ACC112 (cell line): Measurements from ENCODE around the gene INPP1.

Experiments
- H2AFZ ChIP-seq: fragments of 200-600 bp; sonication (generic); one replicate; pipeline ENCODE4 v1.6.0; 2017; ENCODE audit warnings: antibody characterized with exemption, low read length; ENCODE audit not compliant: unreplicated experiment
- H3K27ac ChIP-seq: fragments of 200-600 bp; sonication (generic); 2 replicates; pipeline ENCODE4 v1.5.1; 2014; ENCODE audit warnings: low read depth, mild to moderate bottlenecking, antibody characterized with exemption, low read length, moderate library complexity
- H3K27me3 ChIP-seq: fragments of 200-600 bp; sonication (generic); 2 replicates; pipeline ENCODE4 v1.6.1; 2014; ENCODE audit warnings: mild to moderate bottlenecking, antibody characterized with exemption, low read length, moderate library complexity, mixed read lengths; ENCODE audit not compliant: insufficient read depth
- H3K36me3 ChIP-seq: fragments of 200-600 bp; sonication (generic); 2 replicates; pipeline ENCODE4 v1.6.1; 2016; ENCODE audit warnings: mild to moderate bottlenecking, antibody characterized with exemption, low read length, moderate library complexity, mixed read lengths; ENCODE audit not compliant: insufficient read depth
- H3K4me1 ChIP-seq: fragments of 200-600 bp; sonication (generic); one replicate; pipeline ENCODE4 v1.6.1; 2016; ENCODE audit warnings: low read length, mixed read lengths; ENCODE audit not compliant: insufficient read depth, unreplicated experiment, control insufficient read depth
- H3K4me3 ChIP-seq: fragments of 200-600 bp; sonication (generic); 2 replicates; pipeline ENCODE4 v1.5.1; 2014; ENCODE audit warnings: mild to moderate bottlenecking, low read depth, low read length
- H3K79me2 ChIP-seq: fragments of 200-600 bp; sonication (generic); one replicate; pipeline ENCODE4 v1.6.0; 2016; ENCODE audit warnings: low read length; ENCODE audit not compliant: control insufficient read depth, unreplicated experiment, insufficient read depth

Gene INPP1

GRCh38 chr2:190318514-190318913 is 24.9 kb upstream of the INPP1 start:
- Histone ChIP-seq H3K79me2 (peaks cover 11% of the 10 kb centered on the region), H3K27me3 (no peaks in the 10 kb centered on the region), H3K4me3 (peak overlapping the region; percentile 97), H3K4me1 (peaks cover 12% of the 10 kb centered on the region), H2AFZ (peak overlapping the region; percentile 96), H3K36me3 (no peaks in the 10 kb centered on the region), H3K27ac (no peak overlapping the region)

GRCh38 chr2:190318931-190319554 is 24.3 kb upstream of the INPP1 start:
- peaks cover 11% of the 10 kb centered on the region for H3K79me2 ChIP-seq
- peak overlapping the region; percentile 96 for H2AFZ ChIP-seq

GRCh38 chr2:190319555-190320498 is 23.6 kb upstream of the INPP1 start, which contains the start of gene HIBCH:
Gene HIBCH (minus strand): TSS chr2:190319826. CDS start chr2:190319750, 76 bp downstream.
- Histone ChIP-seq H3K4me3 (peak within 1 kb of the TSS; percentile 97), H2AFZ (peak within 1 kb of the TSS; percentile 96), H3K27me3 (no peaks in the 10 kb centered on the region), H3K79me2 (peaks cover 11% of the 10 kb centered on the region), H3K36me3 (no peaks in the 10 kb centered on the region), H3K27ac (peak within 1 kb of the TSS; percentile 47), H3K4me1 (peaks cover 12% of the 10 kb centered on the region)

More at GRCh38 chr2:190318931-190319554, 24.3 kb upstream of the INPP1 start:
- Histone ChIP-seq H3K27me3 (no peaks in the 10 kb centered on the region), H3K4me1 (peaks cover 12% of the 10 kb centered on the region), H3K27ac (no peak overlapping the region), H3K36me3 (no peaks in the 10 kb centered on the region), H3K4me3 (peak overlapping the region; percentile 97)

GRCh38 chr2:190320696-190321095 is 22.7 kb upstream of the INPP1 start:
- Histone ChIP-seq H3K79me2 (peaks cover 11% of the 10 kb centered on the region), H3K4me1 (peaks cover 7% of the 10 kb centered on the region), H3K36me3 (no peaks in the 10 kb centered on the region), H3K27ac (no peak overlapping the region), H3K4me3 (no peak overlapping the region), H3K27me3 (no peaks in the 10 kb centered on the region), H2AFZ (peak overlapping the region; percentile 66)

GRCh38 chr2:190323406-190323805 is 20.0 kb upstream of the INPP1 start:
- no peaks in the 10 kb centered on the region for H3K27me3 ChIP-seq
- H3K36me3 ChIP-seq: no peaks in the 10 kb centered on the region
- H3K79me2 ChIP-seq: peaks cover 7% of the 10 kb centered on the region
- peaks cover 2% of the 10 kb centered on the region for H3K4me1 ChIP-seq
- no peak overlapping the region for H2AFZ ChIP-seq
- no peak overlapping the region for H3K27ac ChIP-seq
- H3K4me3 ChIP-seq: no peak overlapping the region

GRCh38 chr2:190325588-190325987 is 17.8 kb upstream of the INPP1 start:
- no peak overlapping the region for H3K4me3 ChIP-seq
- H3K4me1 ChIP-seq: no peaks in the 10 kb centered on the region
- no peak overlapping the region for H2AFZ ChIP-seq
- no peaks in the 10 kb centered on the region for H3K36me3 ChIP-seq
- H3K27me3 ChIP-seq: no peaks in the 10 kb centered on the region
- no peaks in the 10 kb centered on the region for H3K79me2 ChIP-seq
- no peak overlapping the region for H3K27ac ChIP-seq

- Histone ChIP-seq H3K4me1 (no peaks in the 10 kb centered on the region), H3K27me3 (no peaks in the 10 kb centered on the region), H3K36me3 (no peaks in the 10 kb centered on the region), H3K79me2 (no peaks in the 10 kb centered on the region), H2AFZ (no peak overlapping the region), H3K27ac (no peak overlapping the region), H3K4me3 (no peak overlapping the region)
Measured at GRCh38 chr2:190327867-190328572, 15.4 kb upstream of the INPP1 start.

- Histone ChIP-seq H3K27ac (no peak overlapping the region), H3K4me3 (no peak overlapping the region), H3K36me3 (no peaks in the 10 kb centered on the region), H3K27me3 (no peaks in the 10 kb centered on the region), H3K79me2 (no peaks in the 10 kb centered on the region), H3K4me1 (peaks cover under 1% of the 10 kb centered on the region), H2AFZ (no peak overlapping the region)
Measured at GRCh38 chr2:190328573-190329147, 14.7 kb upstream of the INPP1 start.

GRCh38 chr2:190333395-190333794 is 10.0 kb upstream of the INPP1 start:
- Histone ChIP-seq H3K79me2 (no peaks in the 10 kb centered on the region), H2AFZ (no peak overlapping the region), H3K4me1 (peaks cover 12% of the 10 kb centered on the region), H3K36me3 (no peaks in the 10 kb centered on the region), H3K27me3 (no peaks in the 10 kb centered on the region), H3K4me3 (no peak overlapping the region), H3K27ac (no peak overlapping the region)

- Histone ChIP-seq H3K4me1 (peaks cover 12% of the 10 kb centered on the region), H3K4me3 (no peak overlapping the region), H3K36me3 (no peaks in the 10 kb centered on the region), H3K27me3 (no peaks in the 10 kb centered on the region), H3K27ac (no peak overlapping the region), H2AFZ (no peak overlapping the region), H3K79me2 (no peaks in the 10 kb centered on the region)
Measured at GRCh38 chr2:190333928-190334327, 9.5 kb upstream of the INPP1 start.
